ENCODE data around the gene KARS1. TPM values are rescaled to one million over a fixed set of nuclear protein-coding genes. Genes with fewer than 3 reads are reported as not detected.

The KARS1 gene
- 97.4 TPM for total RNA-seq (ENCODE audit: unreplicated experiment)
- long read RNA-seq, transcript KARS-201 (14 exons, 2,005 nt): major isoform, 65 of 113 reads
- long read RNA-seq, transcript KARS-202 (15 exons, 2,421 nt): minor isoform, 17 of 113 reads
- long read RNA-seq, partial matches to known transcripts: 17 of 113 reads
- long read RNA-seq, other reads (novel, unspliced or antisense): 11 of 113 reads

DNA sequence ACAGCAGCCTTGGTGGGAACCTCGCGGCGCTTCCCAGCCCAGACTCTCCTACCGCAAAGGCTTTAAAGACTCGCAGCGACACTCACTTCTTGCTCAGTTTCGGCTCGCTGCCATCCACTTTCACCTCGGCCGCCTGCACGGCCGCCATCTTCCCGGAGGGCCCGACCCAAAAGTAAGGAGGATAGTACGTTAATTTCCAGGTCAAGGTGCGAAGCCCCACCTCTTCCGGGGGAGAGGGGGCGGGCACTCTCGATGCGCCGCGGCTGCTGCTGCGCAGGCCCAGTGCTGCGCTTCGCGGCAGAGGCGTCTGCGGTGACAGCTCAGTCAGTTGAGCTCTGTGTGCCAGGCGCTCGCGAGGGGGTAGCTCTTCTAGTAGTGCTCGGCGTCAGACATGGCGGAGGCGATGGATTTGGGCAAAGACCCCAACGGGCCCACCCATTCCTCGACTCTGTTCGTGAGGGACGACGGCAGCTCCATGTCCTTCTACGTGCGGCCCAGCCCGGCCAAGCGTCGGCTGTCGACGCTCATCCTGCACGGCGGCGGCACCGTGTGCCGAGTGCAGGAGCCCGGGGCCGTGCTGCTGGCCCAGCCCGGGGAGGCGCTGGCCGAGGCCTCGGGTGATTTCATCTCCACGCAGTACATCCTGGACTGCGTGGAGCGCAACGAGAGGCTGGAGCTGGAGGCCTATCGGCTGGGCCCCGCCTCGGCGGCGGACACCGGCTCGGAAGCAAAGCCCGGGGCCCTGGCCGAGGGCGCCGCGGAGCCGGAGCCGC is at the start of gene KARS1, which contains the start of gene TERF2IP:
Gene KARS1, minus strand, starts transcription at position 174 of the 773 bp plus-strand sequence. Its CDS starts 26 bp downstream, at position 148.
Gene TERF2IP, plus strand, starts transcription at position 282 of the 773 bp plus-strand sequence. Its CDS starts 110 bp downstream, at position 392.
- H3K27ac Mint-ChIP-seq (ENCODE audit: unreplicated experiment): peak within 1 kb of the TSS; percentile 97
- peaks cover 15% of the 10 kb centered on the region for H3K9me3 Mint-ChIP-seq (ENCODE audit: unreplicated experiment)
- TF ChIP-seq, protein P1, sequence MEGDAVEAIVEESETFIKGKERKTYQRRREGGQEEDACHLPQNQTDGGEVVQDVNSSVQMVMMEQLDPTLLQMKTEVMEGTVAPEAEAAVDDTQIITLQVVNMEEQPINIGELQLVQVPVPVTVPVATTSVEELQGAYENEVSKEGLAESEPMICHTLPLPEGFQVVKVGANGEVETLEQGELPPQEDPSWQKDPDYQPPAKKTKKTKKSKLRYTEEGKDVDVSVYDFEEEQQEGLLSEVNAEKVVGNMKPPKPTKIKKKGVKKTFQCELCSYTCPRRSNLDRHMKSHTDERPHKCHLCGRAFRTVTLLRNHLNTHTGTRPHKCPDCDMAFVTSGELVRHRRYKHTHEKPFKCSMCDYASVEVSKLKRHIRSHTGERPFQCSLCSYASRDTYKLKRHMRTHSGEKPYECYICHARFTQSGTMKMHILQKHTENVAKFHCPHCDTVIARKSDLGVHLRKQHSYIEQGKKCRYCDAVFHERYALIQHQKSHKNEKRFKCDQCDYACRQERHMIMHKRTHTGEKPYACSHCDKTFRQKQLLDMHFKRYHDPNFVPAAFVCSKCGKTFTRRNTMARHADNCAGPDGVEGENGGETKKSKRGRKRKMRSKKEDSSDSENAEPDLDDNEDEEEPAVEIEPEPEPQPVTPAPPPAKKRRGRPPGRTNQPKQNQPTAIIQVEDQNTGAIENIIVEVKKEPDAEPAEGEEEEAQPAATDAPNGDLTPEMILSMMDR (IDR thresholded peaks at IDR 0.05; ENCODE audit: partially characterized antibody, unreplicated experiment): no peak
- peaks cover 16% of the 10 kb centered on the region for H3K4me1 Mint-ChIP-seq (ENCODE audit: low read depth, unreplicated experiment)
- peak within 1 kb of the TSS; percentile 97 for H3K4me3 Mint-ChIP-seq (ENCODE audit: unreplicated experiment)
- H3K27me3 Mint-ChIP-seq (ENCODE audit: unreplicated experiment): peaks cover 10% of the 10 kb centered on the region
- peak; percentile 93 for DNase-seq
- peaks cover 5% of the 10 kb centered on the region for H3K36me3 Mint-ChIP-seq (ENCODE audit: unreplicated experiment)

DNA sequence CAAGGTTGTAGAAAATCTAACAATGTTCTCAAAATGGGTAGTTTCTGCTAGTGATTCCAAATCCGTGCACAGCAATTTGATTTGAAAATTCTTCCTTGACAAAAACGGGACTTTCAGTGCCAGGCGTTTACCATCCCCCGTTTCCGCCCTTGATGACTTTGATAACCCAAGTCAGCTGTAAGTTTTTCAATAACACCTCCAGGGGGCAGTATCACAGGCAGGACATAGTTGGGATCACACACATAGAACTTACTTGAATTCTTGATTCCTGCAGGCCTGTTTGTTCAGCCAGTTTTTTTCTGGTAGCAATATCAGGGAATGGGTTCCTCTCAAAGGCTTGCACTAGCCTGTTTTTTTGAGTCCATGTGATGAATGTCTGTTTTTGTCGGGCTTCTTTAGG is 48.2 kb upstream of the KARS1 start:
- H3K27me3 Mint-ChIP-seq (ENCODE audit: unreplicated experiment): no peaks in the 10 kb centered on the region
- DNase-seq: no peak
- H3K27ac Mint-ChIP-seq (ENCODE audit: unreplicated experiment): no peak overlapping the region
- TF ChIP-seq, protein P1 (IDR thresholded peaks at IDR 0.05; ENCODE audit: partially characterized antibody, unreplicated experiment): no peak
- no peaks in the 10 kb centered on the region for H3K36me3 Mint-ChIP-seq (ENCODE audit: unreplicated experiment)
- no peak overlapping the region for H3K4me3 Mint-ChIP-seq (ENCODE audit: unreplicated experiment)
- H3K4me1 Mint-ChIP-seq (ENCODE audit: low read depth, unreplicated experiment): no peaks in the 10 kb centered on the region
- no peaks in the 10 kb centered on the region for H3K9me3 Mint-ChIP-seq (ENCODE audit: unreplicated experiment)

DNA sequence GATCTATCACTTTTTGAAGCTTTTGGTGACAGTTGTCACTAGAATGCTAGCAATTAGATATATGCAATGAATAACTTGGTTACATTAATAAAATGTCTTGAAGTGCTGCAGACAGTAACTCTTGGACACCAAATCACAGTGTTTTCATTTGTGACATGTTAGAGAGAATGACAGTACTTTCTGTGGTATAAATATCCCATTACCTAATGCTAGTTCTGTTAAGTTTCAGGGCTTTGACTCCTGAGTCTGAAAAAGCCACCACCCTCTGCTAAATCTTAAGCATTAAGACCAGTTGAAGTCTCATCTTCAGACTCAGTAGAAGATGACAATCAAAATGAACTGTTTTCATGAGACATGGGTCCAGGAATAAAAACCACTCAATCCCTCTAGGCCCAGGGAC is 39.9 kb upstream of the KARS1 start:
- H3K36me3 Mint-ChIP-seq (ENCODE audit: unreplicated experiment): peaks cover 19% of the 10 kb centered on the region
- no peaks in the 10 kb centered on the region for H3K27me3 Mint-ChIP-seq (ENCODE audit: unreplicated experiment)
- H3K9me3 Mint-ChIP-seq (ENCODE audit: unreplicated experiment): peaks cover 9% of the 10 kb centered on the region
- H3K4me1 Mint-ChIP-seq (ENCODE audit: low read depth, unreplicated experiment): no peaks in the 10 kb centered on the region
- H3K27ac Mint-ChIP-seq (ENCODE audit: unreplicated experiment): no peak overlapping the region
- TF ChIP-seq, protein P1 (IDR thresholded peaks at IDR 0.05; ENCODE audit: partially characterized antibody, unreplicated experiment): no peak
- H3K4me3 Mint-ChIP-seq (ENCODE audit: unreplicated experiment): no peak overlapping the region
- DNase-seq: no peak

DNA sequence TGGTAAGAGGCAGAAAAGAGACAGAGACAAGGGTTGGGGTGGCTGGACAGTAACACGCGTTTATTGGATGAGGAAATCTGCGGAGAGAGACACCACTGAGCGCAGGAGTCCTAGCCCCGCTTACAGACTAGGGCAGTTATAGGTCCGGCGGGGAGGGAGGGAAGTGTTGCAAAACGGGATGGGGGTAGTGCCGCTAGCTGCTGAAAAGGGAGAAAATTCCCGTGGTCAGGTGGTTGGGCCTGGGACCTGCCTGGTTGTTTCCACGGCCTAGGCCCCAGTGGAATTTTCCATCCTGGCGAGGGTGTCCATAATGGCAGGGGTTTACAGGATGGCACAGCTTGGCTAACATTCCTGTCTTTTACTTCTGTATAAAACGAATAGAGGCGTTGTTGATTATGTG is 34.8 kb upstream of the KARS1 start:
- no peak overlapping the region for H3K4me3 Mint-ChIP-seq (ENCODE audit: unreplicated experiment)
- DNase-seq: no peak
- peaks cover 9% of the 10 kb centered on the region for H3K9me3 Mint-ChIP-seq (ENCODE audit: unreplicated experiment)
- no peaks in the 10 kb centered on the region for H3K4me1 Mint-ChIP-seq (ENCODE audit: low read depth, unreplicated experiment)
- H3K27ac Mint-ChIP-seq (ENCODE audit: unreplicated experiment): no peak overlapping the region
- H3K36me3 Mint-ChIP-seq (ENCODE audit: unreplicated experiment): peaks cover 15% of the 10 kb centered on the region
- TF ChIP-seq, protein P1 (IDR thresholded peaks at IDR 0.05; ENCODE audit: partially characterized antibody, unreplicated experiment): no peak
- H3K27me3 Mint-ChIP-seq (ENCODE audit: unreplicated experiment): no peaks in the 10 kb centered on the region

DNA sequence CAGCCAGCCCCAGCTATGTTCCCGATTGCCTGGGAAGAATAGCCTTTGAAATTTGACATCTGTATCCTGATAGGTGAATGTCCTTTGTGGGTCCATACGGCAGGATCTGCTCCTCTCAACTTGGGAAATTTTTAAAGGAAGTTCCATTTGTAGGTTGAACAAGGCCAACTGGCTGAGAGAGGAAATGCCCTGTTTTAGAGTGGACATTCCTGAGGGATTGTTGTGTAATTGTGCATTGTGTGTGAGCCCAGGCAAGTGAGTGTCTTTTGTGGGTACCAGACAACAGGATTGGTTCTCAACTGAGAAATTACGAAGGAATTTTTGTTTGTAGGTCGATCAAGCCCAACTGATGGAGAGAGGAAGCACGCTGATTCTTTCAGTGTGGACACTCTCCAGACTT is 31.9 kb upstream of the KARS1 start:
- H3K27me3 Mint-ChIP-seq (ENCODE audit: unreplicated experiment): no peaks in the 10 kb centered on the region
- no peak overlapping the region for H3K4me3 Mint-ChIP-seq (ENCODE audit: unreplicated experiment)
- no peak for DNase-seq
- no peak overlapping the region for H3K27ac Mint-ChIP-seq (ENCODE audit: unreplicated experiment)
- peaks cover 12% of the 10 kb centered on the region for H3K36me3 Mint-ChIP-seq (ENCODE audit: unreplicated experiment)
- H3K9me3 Mint-ChIP-seq (ENCODE audit: unreplicated experiment): peaks cover 9% of the 10 kb centered on the region
- TF ChIP-seq, protein P1 (IDR thresholded peaks at IDR 0.05; ENCODE audit: partially characterized antibody, unreplicated experiment): no peak
- H3K4me1 Mint-ChIP-seq (ENCODE audit: low read depth, unreplicated experiment): no peaks in the 10 kb centered on the region

Measured in glutamatergic neuron (in vitro differentiated cells).